Cardiac muscle cell (in vitro differentiated cells and primary cell): ENCODE data around the gene TMEM108. TPM values are rescaled to one million over a fixed set of nuclear protein-coding genes. Genes with fewer than 3 reads are reported as not detected.

Experiments used
- DNase-seq, 2 donors: peaks; one replicate each; pipeline versions ENCODE4 v3.0.0 to v3.0.0-alpha.2; 2010 to 2017; ENCODE audit warnings: low read depth in 1 of 2, low spot score in 1 of 2
- H3K27ac ChIP-seq: fragments of 200-600 bp; sonication (generic); 2 replicates; pipeline ENCODE4 v1.5.1; 2016
- H3K27me3 ChIP-seq: fragments of 200-600 bp; sonication (generic); 2 replicates; pipeline ENCODE4 v1.6.0; 2016; ENCODE audit warnings: control low read depth
- H3K36me3 ChIP-seq: fragments of 200-600 bp; sonication (generic); 2 replicates; pipeline ENCODE4 v1.5.1; 2016; ENCODE audit warnings: control low read depth
- H3K4me1 ChIP-seq: fragments of 200-600 bp; sonication (generic); 2 replicates; pipeline ENCODE4 v1.8.1; 2017; ENCODE audit warnings: low read depth, mild to moderate bottlenecking, mixed run types
- H3K4me3 ChIP-seq: fragments of 200-600 bp; sonication (generic); 2 replicates; pipeline ENCODE4 v1.5.1; 2016; ENCODE audit warnings: mild to moderate bottlenecking
- H3K9me3 ChIP-seq: fragments of 200-600 bp; sonication (generic); 2 replicates; pipeline ENCODE4 v1.5.1; 2017; ENCODE audit warnings: low read depth, mild to moderate bottlenecking, control low read depth
- CTCF ChIP-seq: IDR thresholded peaks from 2 replicates; pipeline ENCODE4 v1.5.1; 2012; ENCODE audit warnings: low read depth, mild to moderate bottlenecking, low read length
- polyA plus RNA-seq: library from polyadenylated mRNA; unstranded; fragments of >200 nt; fragmentation: Nextera tagmentation; extraction: Ambion mirVana; gene quantifications from 2 replicates; pipeline ENCODE4 v1.2.1, GENCODE V29; 2016
- total RNA-seq: library from RNA; depleted of rRNA; stranded (reverse); fragments of >200 nt; gene quantifications from 2 replicates; pipeline ENCODE4 v1.2.3, GENCODE V29; 2016

Gene TMEM108
- total and polyA plus RNA-seq, 2 experiments from 2014 or later, result 1.0 to 1.6 TPM

- H3K27ac ChIP-seq, result peak overlapping the region; percentile 15
- no peaks in the 10 kb centered on the region for H3K9me3 ChIP-seq
- peaks cover 21% of the 10 kb centered on the region for H3K4me1 ChIP-seq
- H3K36me3 ChIP-seq, result no peaks in the 10 kb centered on the region
- no peaks in the 10 kb centered on the region for H3K27me3 ChIP-seq
- DNase-seq, result peak in 1 of 2 donors; percentile 6
- no peak overlapping the region for H3K4me3 ChIP-seq
- no peak for TF ChIP-seq CTCF
These were observed 154.3 kb downstream of the TMEM108 start for GRCh38 chr3:133192363-133192945.

GRCh38 chr3:133192967-133193366 lies 154.8 kb downstream of the TMEM108 start:
- Histone ChIP-seq H3K27me3 (no peaks in the 10 kb centered on the region), H3K4me1 (peaks cover 21% of the 10 kb centered on the region), H3K27ac (no peak overlapping the region), H3K9me3 (no peaks in the 10 kb centered on the region), H3K4me3 (no peak overlapping the region), H3K36me3 (no peaks in the 10 kb centered on the region)
- DNase-seq, result no peak
- TF ChIP-seq CTCF, result no peak

DNA sequence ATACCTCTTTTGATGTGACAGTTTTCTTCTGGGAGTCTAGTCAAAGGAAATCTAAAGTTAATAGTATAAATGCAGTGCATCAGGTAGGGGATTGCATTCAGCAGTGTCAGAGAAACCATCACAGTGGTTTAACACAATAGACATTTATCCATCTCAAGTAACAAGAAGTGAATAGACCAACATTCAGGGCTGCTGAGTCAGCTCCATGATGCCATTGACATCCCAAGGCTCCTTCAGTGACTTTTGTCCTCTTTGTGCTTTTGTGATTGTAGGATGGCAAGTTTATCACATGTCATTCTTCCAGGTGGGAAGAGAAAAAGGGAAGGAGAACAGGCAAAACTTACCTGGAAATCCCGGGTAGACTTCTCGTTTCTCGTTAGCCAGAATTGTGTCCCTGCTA lies 158.3 kb downstream of the TMEM108 start:
- H3K4me3 ChIP-seq, result no peak overlapping the region
- TF ChIP-seq CTCF, result no peak
- H3K9me3 ChIP-seq, result no peaks in the 10 kb centered on the region
- no peak overlapping the region for H3K27ac ChIP-seq
- no peaks in the 10 kb centered on the region for H3K36me3 ChIP-seq
- peaks cover 17% of the 10 kb centered on the region for H3K4me1 ChIP-seq
- H3K27me3 ChIP-seq, result no peaks in the 10 kb centered on the region
- DNase-seq, result no peak

DNA sequence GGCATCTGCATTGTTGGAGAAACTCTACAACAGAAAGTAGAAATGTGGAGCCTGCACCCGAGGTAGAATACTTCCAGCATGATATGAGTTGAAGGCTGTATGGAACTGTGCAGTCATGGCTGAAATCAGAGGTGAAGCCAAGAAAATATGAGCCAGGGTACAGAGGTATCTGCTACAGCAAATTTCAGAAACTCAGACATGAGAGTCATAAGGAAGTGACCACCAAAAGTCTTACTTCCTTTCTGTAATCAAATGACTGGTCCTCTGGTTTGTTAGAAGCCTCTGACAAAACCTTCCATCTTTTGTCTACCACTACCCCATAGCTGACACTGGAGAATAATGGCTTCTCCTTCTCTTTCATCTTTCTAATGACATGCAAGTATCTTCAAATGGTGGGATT lies 159.4 kb downstream of the TMEM108 start:
- no peaks in the 10 kb centered on the region for H3K27me3 ChIP-seq
- H3K27ac ChIP-seq, result no peak overlapping the region
- H3K4me3 ChIP-seq, result no peak overlapping the region
- DNase-seq, result no peak
- H3K36me3 ChIP-seq, result no peaks in the 10 kb centered on the region
- H3K9me3 ChIP-seq, result no peaks in the 10 kb centered on the region
- peaks cover 6% of the 10 kb centered on the region for H3K4me1 ChIP-seq
- TF ChIP-seq CTCF, result no peak

- Histone ChIP-seq H3K4me1 (peaks cover 9% of the 10 kb centered on the region), H3K36me3 (no peaks in the 10 kb centered on the region), H3K4me3 (no peak overlapping the region), H3K9me3 (no peaks in the 10 kb centered on the region), H3K27ac (no peak overlapping the region), H3K27me3 (no peaks in the 10 kb centered on the region)
- TF ChIP-seq CTCF, result no peak
- DNase-seq, result no peak
These were observed 168.7 kb downstream of the TMEM108 start for GRCh38 chr3:133206921-133207320.
